Spleen (tissue), 11 donors: ENCODE data around the gene NT5E. TPM values are rescaled to one million over a fixed set of nuclear protein-coding genes. Genes with fewer than 3 reads are reported as not detected.

Experiments used
- DNase-seq: peaks from one replicate; pipeline ENCODE4 v3.0.0-alpha.2; 2020
- H3K27ac ChIP-seq, 8 donors: fragments of 200-600 bp; sonication (generic) in 7 of 8; 1 replicate in 4 of 8; 2 replicates in 4 of 8; pipeline versions ENCODE4 v1.5.0 to v1.8.0; 2016 to 2021; ENCODE audit warnings: inconsistent platforms in 4 of 8, mild to moderate bottlenecking in 4 of 8, moderate library complexity in 1 of 8
- H3K27me3 ChIP-seq, 7 donors: fragments of 200-600 bp; sonication (generic) in 6 of 7; replicated peaks in 1 of 7; 1 replicate in 4 of 7; 2 replicates in 3 of 7; pipeline versions ENCODE4 v1.5.0 to v1.8.0; 2016 to 2021; ENCODE audit warnings: inconsistent platforms in 3 of 7, mild to moderate bottlenecking in 1 of 7
- H3K36me3 ChIP-seq, 6 donors: fragments of 200-600 bp; sonication (generic) in 5 of 6; 1 replicate in 4 of 6; 2 replicates in 2 of 6; pipeline versions ENCODE4 v1.5.0 to v1.8.0; 2016 to 2021; ENCODE audit warnings: inconsistent platforms in 2 of 6
- H3K4me1 ChIP-seq, 6 donors: fragments of 200-600 bp; sonication (generic) in 5 of 6; 1 replicate in 3 of 6; 2 replicates in 3 of 6; pipeline versions ENCODE4 v1.5.0 to v1.8.0; 2016 to 2021; ENCODE audit warnings: inconsistent platforms in 3 of 6
- H3K4me3 ChIP-seq, 8 donors: fragments of 200-600 bp; sonication (generic) in 7 of 8; 1 replicate in 4 of 8; 2 replicates in 4 of 8; pipeline versions ENCODE4 v1.5.0 to v1.8.0; 2016 to 2021; ENCODE audit warnings: inconsistent platforms in 4 of 8, mild to moderate bottlenecking in 4 of 8, moderate library complexity in 2 of 8
- H3K9me3 ChIP-seq, 8 donors: fragments of 200-600 bp; sonication (generic) in 7 of 8; 1 replicate in 4 of 8; 2 replicates in 4 of 8; pipeline versions ENCODE4 v1.5.0 to v1.8.0; 2016 to 2021; ENCODE audit warnings: inconsistent platforms in 4 of 8
- POLR2A ChIP-seq, 3 donors: fragments of 450-650 bp; IDR thresholded peaks; one replicate each; pipeline ENCODE4 v1.5.1; 2017; ENCODE audit warnings: antibody characterized with exemption in 3 of 3, mild to moderate bottlenecking in 1 of 3
- POLR2AphosphoS5 ChIP-seq, 3 donors: sonication (generic); formaldehyde crosslinking; IDR thresholded peaks; one replicate each; pipeline ENCODE4 v1.5.1; 2017; ENCODE audit warnings: antibody characterized with exemption in 3 of 3
- WGBS, 5 donors: extraction: QIAGEN DNeasy Blood & Tissue Kit in 3 of 5; methylation state at CpG; one replicate each; pipeline versions ENCODE4 v1.1.5 to v1.1.7; 2013 to 2018; 5-methylcytosine and 5-hydroxymethylcytosine counted together
- intact Hi-C: fragments of 100-400 bp; cut with DNase I; formaldehyde crosslinking; loops from one replicate; pipeline ENCODE4 v1.15.0; 2023; ENCODE audit warnings: low total_unique reads
- polyA plus RNA-seq, 3 donors: library from polyadenylated mRNA; stranded (reverse); fragments of 200-250 nt; gene quantifications; one replicate each; pipeline ENCODE4 v1.2.1, GENCODE V29; 2013
- total RNA-seq, 7 donors: library from RNA; depleted of rRNA in 3 of 7; stranded (reverse); fragments of >200 nt in 3 of 7; fragmentation: NEBNext Ultra II Directional in 4 of 7; extraction: Animal tissue kit (Norgen Biotek cat#: 25700) in 4 of 7; gene quantifications; one replicate each; pipeline versions ENCODE4 v1.1.0 to v1.2.1, GENCODE V29; 2016 to 2021
- TF ChIP-seq, protein P1 (sequence below), 11 experiments: fragments of 200-600 bp in 7 of 11; fragments of 450-650 bp in 4 of 11; sonication (generic) in 4 of 11; IDR thresholded peaks in 8 of 11; conservative IDR thresholded peaks in 3 of 11; 1 replicate in 7 of 11; 2 replicates in 4 of 11; pipeline versions ENCODE4 v1.4.0 to v1.8.0; 2016 to 2021; ENCODE audit warnings: antibody characterized with exemption in 11 of 11, inconsistent platforms in 4 of 11, mild to moderate bottlenecking in 1 of 11
- donor health status: healthy with polysubstance abuse.
- donor health status: DM: no; HTN: no; CAD: no; lungs with moderate emphysema.
- donor health status: DM: no; HTN: no; CAD: no.
- donor health status: Bipolar disorder and iron deficiency.
- donor health status: healthy.
- donor health status: DM: no; HTN: no; CAD: no.
- donor health status: DM: yes; HTN: yes; CAD: no.

Gene NT5E
- total and polyA plus RNA-seq, 10 donors = 8.4 to 32.2 (median 19.1) TPM

DNA sequence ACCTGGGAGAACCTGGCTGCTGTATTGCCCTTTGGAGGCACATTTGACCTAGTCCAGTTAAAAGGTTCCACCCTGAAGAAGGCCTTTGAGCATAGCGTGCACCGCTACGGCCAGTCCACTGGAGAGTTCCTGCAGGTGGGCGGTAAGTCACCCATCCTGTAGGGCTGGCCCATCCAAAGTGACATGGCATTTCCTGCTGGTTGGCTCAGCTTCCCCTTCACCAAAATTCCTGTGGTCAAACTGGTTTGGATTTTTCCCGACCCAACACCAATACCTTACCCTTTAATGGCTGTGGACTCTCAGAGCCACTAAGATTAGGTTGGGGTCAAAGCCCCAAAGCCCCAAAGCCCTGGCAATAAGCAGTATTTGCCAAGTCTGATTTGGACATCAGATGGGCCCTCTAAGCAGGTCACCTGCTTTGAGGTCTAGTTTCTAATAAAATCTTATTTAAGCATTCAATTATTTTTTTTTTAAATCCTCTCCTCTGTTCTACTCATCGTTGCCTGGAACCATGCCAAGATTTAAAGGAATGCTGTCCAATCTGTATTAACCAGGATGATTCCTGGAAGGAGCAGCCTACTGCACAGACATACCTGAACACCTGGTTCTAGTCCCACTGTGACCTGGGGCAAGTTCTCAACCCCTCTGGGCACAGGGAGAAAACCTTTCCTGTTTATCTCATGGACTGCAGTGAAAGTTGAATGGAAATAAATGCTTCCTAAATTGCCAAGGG lies 40.8 kb downstream of the NT5E start:
- TF ChIP-seq POLR2A (IDR thresholded peaks at IDR 0.05) (no peak), POLR2AphosphoS5 (IDR thresholded peaks at IDR 0.05) (peak in 1 of 3 donors; percentile 13)
- TF ChIP-seq, protein P1, sequence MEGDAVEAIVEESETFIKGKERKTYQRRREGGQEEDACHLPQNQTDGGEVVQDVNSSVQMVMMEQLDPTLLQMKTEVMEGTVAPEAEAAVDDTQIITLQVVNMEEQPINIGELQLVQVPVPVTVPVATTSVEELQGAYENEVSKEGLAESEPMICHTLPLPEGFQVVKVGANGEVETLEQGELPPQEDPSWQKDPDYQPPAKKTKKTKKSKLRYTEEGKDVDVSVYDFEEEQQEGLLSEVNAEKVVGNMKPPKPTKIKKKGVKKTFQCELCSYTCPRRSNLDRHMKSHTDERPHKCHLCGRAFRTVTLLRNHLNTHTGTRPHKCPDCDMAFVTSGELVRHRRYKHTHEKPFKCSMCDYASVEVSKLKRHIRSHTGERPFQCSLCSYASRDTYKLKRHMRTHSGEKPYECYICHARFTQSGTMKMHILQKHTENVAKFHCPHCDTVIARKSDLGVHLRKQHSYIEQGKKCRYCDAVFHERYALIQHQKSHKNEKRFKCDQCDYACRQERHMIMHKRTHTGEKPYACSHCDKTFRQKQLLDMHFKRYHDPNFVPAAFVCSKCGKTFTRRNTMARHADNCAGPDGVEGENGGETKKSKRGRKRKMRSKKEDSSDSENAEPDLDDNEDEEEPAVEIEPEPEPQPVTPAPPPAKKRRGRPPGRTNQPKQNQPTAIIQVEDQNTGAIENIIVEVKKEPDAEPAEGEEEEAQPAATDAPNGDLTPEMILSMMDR (IDR thresholded peaks at IDR 0.05 in 8 of 11, conservative IDR thresholded peaks at IDR 0.05 in 3 of 11) = no peak
- Histone ChIP-seq H3K27me3 (no peaks in the 10 kb centered on the region), H3K4me3 (no peak overlapping the region), H3K9me3 (no peaks in the 10 kb centered on the region), H3K27ac (no peak overlapping the region), H3K36me3 (peaks cover 0 to 3% (median 0%) of the 10 kb centered on the region in 6 donors), H3K4me1 (peaks cover 0 to 7% (median 0%) of the 10 kb centered on the region in 6 donors)
- WGBS, 5 donors = 78 to 86% (median 81%) methylated on average over 6 of the region's 6 CpGs
- intact Hi-C loops = no loop called here
- no peak for DNase-seq

DNA sequence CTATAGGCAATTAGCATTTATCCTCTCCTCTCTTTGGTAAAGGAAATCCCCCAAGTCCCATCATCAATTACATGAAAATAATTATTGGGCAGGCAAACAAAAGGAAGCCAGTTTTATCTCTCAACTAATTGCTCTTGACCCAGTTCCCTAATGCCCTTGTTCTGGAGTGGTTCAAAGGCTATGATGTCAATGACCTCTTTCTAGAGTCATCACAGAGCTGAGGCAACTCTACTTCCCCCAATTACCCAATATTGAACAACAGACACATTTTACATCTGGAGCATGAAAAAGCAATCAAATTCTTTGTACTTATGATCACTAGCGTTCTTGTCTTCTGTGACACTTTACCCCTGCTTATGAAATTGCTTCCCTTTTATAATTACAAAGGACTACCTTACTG lies 43.5 kb downstream of the NT5E start:
- Histone ChIP-seq H3K27me3 (no peaks in the 10 kb centered on the region), H3K4me3 (no peak overlapping the region), H3K9me3 (peaks cover 0 to 19% (median 12%) of the 10 kb centered on the region in 8 donors), H3K27ac (peak overlapping the region in 1 of 8 donors; percentile 5), H3K4me1 (peaks cover 0 to 7% (median 0%) of the 10 kb centered on the region in 6 donors), H3K36me3 (no peaks in the 10 kb centered on the region)
- intact Hi-C loops = no loop called here
- no peak for DNase-seq
- 47 to 88% (median 66%) methylated on average over 1 of the region's 1 CpG for WGBS, 5 donors
- TF ChIP-seq, protein P1 (IDR thresholded peaks at IDR 0.05 in 8 of 11, conservative IDR thresholded peaks at IDR 0.05 in 3 of 11) = no peak
- TF ChIP-seq POLR2A (IDR thresholded peaks at IDR 0.05) = no peak
- TF ChIP-seq POLR2AphosphoS5 (IDR thresholded peaks at IDR 0.05) = no peak

DNA sequence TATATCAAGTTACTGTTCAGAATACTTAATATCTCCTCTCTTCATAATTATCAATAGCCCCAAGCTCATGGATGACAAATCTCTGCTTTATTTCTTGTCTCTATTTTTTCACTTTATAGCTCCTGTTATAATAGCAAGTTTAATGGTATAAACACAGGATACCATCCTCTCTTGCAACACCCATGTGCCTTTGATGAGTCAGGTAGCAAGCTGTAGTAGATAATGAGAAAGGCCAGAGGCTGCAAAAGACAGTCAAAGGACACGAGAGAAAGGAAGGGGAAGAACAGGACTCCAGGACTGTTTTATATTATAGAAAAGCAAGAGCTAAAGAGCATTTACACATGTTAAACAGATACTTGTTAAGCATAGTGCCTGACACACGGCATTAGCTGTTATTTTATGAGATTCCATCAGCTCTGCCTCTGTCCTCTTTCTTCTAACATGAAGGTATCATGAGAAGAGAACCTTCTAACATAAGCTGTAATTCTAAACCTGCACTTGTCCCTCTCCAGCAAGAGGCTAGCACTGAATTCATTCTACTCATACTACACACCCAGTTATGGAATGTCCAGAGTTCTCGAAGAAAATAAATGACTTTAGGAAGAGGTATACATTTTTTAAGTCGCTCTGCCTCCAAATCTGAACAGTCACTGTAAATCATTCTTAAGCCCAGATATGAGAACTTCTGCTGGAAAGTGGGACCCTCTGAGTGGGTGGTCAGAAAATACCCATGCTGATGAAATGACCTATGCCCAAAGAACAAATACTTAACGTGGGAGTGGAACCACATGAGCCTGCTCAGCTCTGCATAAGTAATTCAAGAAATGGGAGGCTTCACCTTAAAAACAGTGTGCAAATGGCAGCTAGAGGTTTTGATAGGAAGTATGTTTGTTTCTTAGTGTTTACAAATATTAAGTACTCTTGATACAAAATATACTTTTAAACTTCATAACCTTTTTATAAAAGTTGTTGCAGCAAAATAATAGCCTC lies 45.0 kb downstream of the NT5E start:
- TF ChIP-seq, protein P1 (IDR thresholded peaks at IDR 0.05 in 8 of 11, conservative IDR thresholded peaks at IDR 0.05 in 3 of 11) = no peak
- TF ChIP-seq POLR2A (IDR thresholded peaks at IDR 0.05) = no peak
- TF ChIP-seq POLR2AphosphoS5 (IDR thresholded peaks at IDR 0.05) = no peak
- H3K27ac ChIP-seq = no peak overlapping the region
- no peaks in the 10 kb centered on the region for H3K27me3 ChIP-seq
- peaks cover 0 to 19% (median 12%) of the 10 kb centered on the region in 8 donors for H3K9me3 ChIP-seq
- DNase-seq = no peak
- peaks cover 0 to 7% (median 0%) of the 10 kb centered on the region in 6 donors for H3K4me1 ChIP-seq
- 67 to 75% (median 69%) methylated on average over 5 of the region's 5 CpGs for WGBS, 5 donors
- no peaks in the 10 kb centered on the region for H3K36me3 ChIP-seq
- intact Hi-C loops = no loop called here
- no peak overlapping the region for H3K4me3 ChIP-seq
